IMR-90 (cell line): Measurements from ENCODE around the gene NUDCD3. TPM values are rescaled to one million over a fixed set of nuclear protein-coding genes. Genes with fewer than 3 reads are reported as not detected.

Experiments used
- ATAC-seq: fragments of 200-7000 bp; cut with Tn5 transposase; 2 replicates; pipeline ENCODE4 v1.9.1; 2020; ENCODE audit warnings: low read depth, mild to moderate bottlenecking, moderate library complexity
- BruUV-seq: library from RNA; stranded (reverse); fragments of 400-500 nt; replicated peaks from 2 replicates; lab custom pipeline; 2021; lab: Mats Ljungman, UMichigan
- CTCF ChIA-PET: fragments of 300-600 bp; formaldehyde crosslinking; extraction: SDS; loops from one replicate; lab custom pipeline; 2021; ENCODE audit warnings: antibody characterized with exemption; lab: Yijun Ruan, JAX
- POLR2A ChIA-PET: fragments of 300-600 bp; sonication (Branson Sonifier 250); formaldehyde crosslinking; loops from one replicate; lab custom pipeline; 2022; ENCODE audit warnings: antibody characterized with exemption; ENCODE audit not compliant: unreplicated experiment; lab: Charles Lee
- DNase-seq: peaks from one replicate; pipeline ENCODE4 v3.0.0; 2013
- H2AFZ ChIP-seq: replicated peaks from 2 replicates; pipeline ENCODE3; 2013; ENCODE audit warnings: low read length, mild to moderate bottlenecking; ENCODE audit not compliant: poor library complexity
- H2AK5ac ChIP-seq: 2 replicates; pipeline ENCODE4 v1.6.1; 2013; ENCODE audit warnings: low read depth, low read length, inconsistent platforms
- H2AK9ac ChIP-seq: replicated peaks from 2 replicates; pipeline ENCODE3; 2013; ENCODE audit warnings: mild to moderate bottlenecking, low read depth, low read length, moderate library complexity; ENCODE audit not compliant: poor library complexity
- H2BK120ac ChIP-seq: 2 replicates; pipeline ENCODE4 v1.6.1; 2013; ENCODE audit warnings: low read depth, low read length, inconsistent platforms
- H2BK15ac ChIP-seq: 3 replicates; pipeline ENCODE4 v1.6.1; 2013; ENCODE audit warnings: low read depth, low read length, inconsistent platforms
- H2BK20ac ChIP-seq: 2 replicates; pipeline ENCODE4 v1.6.1; 2013; ENCODE audit warnings: low read depth, mild to moderate bottlenecking, inconsistent platforms, low read length, moderate library complexity
- H2BK5ac ChIP-seq: 2 replicates; pipeline ENCODE4 v1.6.1; 2013; ENCODE audit warnings: mild to moderate bottlenecking, low read depth, low read length, inconsistent platforms; ENCODE audit not compliant: poor library complexity, severe bottlenecking
- H3K14ac ChIP-seq: replicated peaks from 2 replicates; pipeline ENCODE4 v1.6.1; 2013; ENCODE audit warnings: low read depth, low read length, inconsistent platforms
- H3K18ac ChIP-seq: 2 replicates; pipeline ENCODE4 v1.6.1; 2013; ENCODE audit warnings: low read depth, low read length, control low read depth
- H3K23ac ChIP-seq: 2 replicates; pipeline ENCODE4 v1.6.1; 2013; ENCODE audit warnings: low read depth, low read length, inconsistent platforms
- H3K27ac ChIP-seq: 2 replicates; pipeline ENCODE4 v1.5.1; 2013; ENCODE audit warnings: mild to moderate bottlenecking, control low read depth, low read length; ENCODE audit not compliant: insufficient read depth
- H3K27me3 ChIP-seq: 2 replicates; pipeline ENCODE4 v1.6.1; 2013; ENCODE audit warnings: low read length; ENCODE audit not compliant: control insufficient read depth, insufficient read depth
- H3K36me3 ChIP-seq: 2 replicates; pipeline ENCODE4 v1.6.1; 2013; ENCODE audit warnings: low read length, mixed read lengths; ENCODE audit not compliant: control insufficient read depth, insufficient read depth
- H3K4ac ChIP-seq: 2 replicates; pipeline ENCODE4 v1.6.1; 2013; ENCODE audit warnings: low read depth, low read length, inconsistent platforms
- H3K4me1 ChIP-seq: 2 replicates; pipeline ENCODE4 v1.6.1; 2013; ENCODE audit warnings: low read length, mixed read lengths; ENCODE audit not compliant: control insufficient read depth, insufficient read depth
- H3K4me2 ChIP-seq: 2 replicates; pipeline ENCODE4 v1.6.1; 2013; ENCODE audit warnings: low read depth, mild to moderate bottlenecking, control low read depth, low read length, moderate library complexity
- H3K4me3 ChIP-seq: 2 replicates; pipeline ENCODE4 v1.5.1; 2013; ENCODE audit warnings: low read depth, mild to moderate bottlenecking, control low read depth, low read length, moderate library complexity; ENCODE audit not compliant: insufficient read depth
- H3K56ac ChIP-seq: 2 replicates; pipeline ENCODE4 v1.6.1; 2013; ENCODE audit warnings: low read length, inconsistent platforms; ENCODE audit not compliant: insufficient read depth; ENCODE audit errors: extremely low read depth
- H3K79me1 ChIP-seq, 2 experiments: 2 replicates each; pipeline ENCODE4 v1.6.1; 2013; ENCODE audit warnings: low read length in 2 of 2, inconsistent platforms in 1 of 2, low read depth in 1 of 2
- H3K9ac ChIP-seq: 2 replicates; pipeline ENCODE4 v1.6.1; 2013; ENCODE audit warnings: low read depth, low read length, control low read depth
- H3K9me1 ChIP-seq: 2 replicates; pipeline ENCODE4 v1.6.1; 2013; ENCODE audit warnings: low read length, inconsistent platforms; ENCODE audit not compliant: insufficient read depth
- H3K9me3 ChIP-seq: 2 replicates; pipeline ENCODE4 v1.6.1; 2013; ENCODE audit warnings: low read length; ENCODE audit not compliant: control insufficient read depth, insufficient read depth
- H4K20me1 ChIP-seq: 2 replicates; pipeline ENCODE4 v1.6.1; 2013; ENCODE audit warnings: low read length, inconsistent platforms; ENCODE audit not compliant: insufficient read depth
- H4K5ac ChIP-seq: 2 replicates; pipeline ENCODE4 v1.6.1; 2013; ENCODE audit warnings: mild to moderate bottlenecking, low read depth, low read length, control low read depth
- H4K8ac ChIP-seq, 2 experiments: 2 replicates each; pipeline ENCODE4 v1.6.1; 2013; ENCODE audit warnings: low read depth in 2 of 2, low read length in 2 of 2, control low read depth in 1 of 2, inconsistent platforms in 1 of 2
- H4K91ac ChIP-seq: 2 replicates; pipeline ENCODE4 v1.6.1; 2013; ENCODE audit warnings: low read depth, low read length, inconsistent platforms; ENCODE audit not compliant: insufficient read depth
- BHLHE40 ChIP-seq: fragments of 150-350 bp; IDR thresholded peaks from 2 replicates; pipeline ENCODE4 v1.6.1; 2016; ENCODE audit warnings: mild to moderate bottlenecking, low read depth, low read length
- CTCF ChIP-seq: conservative IDR thresholded peaks from 2 replicates; pipeline ENCODE4 v1.5.1; 2012; ENCODE audit warnings: mild to moderate bottlenecking, low read depth, low read length, improper control_type of control experiment
- FOS ChIP-seq: fragments of 150-350 bp; IDR thresholded peaks from 2 replicates; pipeline ENCODE4 v1.6.1; 2016; ENCODE audit warnings: low read depth, low read length
- MAFK ChIP-seq: IDR thresholded peaks from 2 replicates; pipeline ENCODE4 v1.6.1; 2012; ENCODE audit warnings: low read depth, low read length, improper control_type of control experiment
- MAZ ChIP-seq: IDR thresholded peaks from 2 replicates; pipeline ENCODE4 v1.6.1; 2012; ENCODE audit warnings: low read depth, mild to moderate bottlenecking, low read length, improper control_type of control experiment, moderate library complexity, borderline replicate concordance
- MXI1 ChIP-seq: IDR thresholded peaks from 2 replicates; pipeline ENCODE4 v1.6.1; 2012; ENCODE audit warnings: low read depth, mild to moderate bottlenecking, low read length, moderate library complexity, borderline replicate concordance
- NFE2L2 ChIP-seq: fragments of 150-350 bp; IDR thresholded peaks from 2 replicates; pipeline ENCODE4 v1.6.1; 2016; ENCODE audit warnings: low read depth, mild to moderate bottlenecking, low read length
- RAD21 ChIP-seq: IDR thresholded peaks from 2 replicates; pipeline ENCODE4 v1.6.1; 2012; ENCODE audit warnings: low read length, improper control_type of control experiment
- RCOR1 ChIP-seq: IDR thresholded peaks from 2 replicates; pipeline ENCODE4 v1.6.1; 2012; ENCODE audit warnings: mild to moderate bottlenecking, low read length, improper control_type of control experiment; ENCODE audit not compliant: insufficient replicate concordance
- RFX5 ChIP-seq: IDR thresholded peaks from 2 replicates; pipeline ENCODE4 v1.8.0; 2012; ENCODE audit warnings: low read depth, mild to moderate bottlenecking, low read length, moderate library complexity
- SMC3 ChIP-seq: fragments of 150-350 bp; IDR thresholded peaks from 2 replicates; pipeline ENCODE4 v1.6.1; 2016; ENCODE audit warnings: low read depth, mild to moderate bottlenecking, antibody characterized with exemption, low read length, moderate library complexity
- USF2 ChIP-seq: fragments of 150-350 bp; IDR thresholded peaks from 2 replicates; pipeline ENCODE4 v1.6.1; 2017; ENCODE audit warnings: mild to moderate bottlenecking, antibody characterized with exemption, low read length, low read depth
- WGBS, 2 experiments: methylation state at CpG; one replicate each; pipeline versions ENCODE4 v1.1.5 to v1.1.7; 2013; ENCODE audit warnings: missing lambda C conversion rate in 2 of 2; ENCODE audit not compliant: insufficient read length in 1 of 2; ENCODE audit errors: extremely low coverage in 2 of 2; 5-methylcytosine and 5-hydroxymethylcytosine counted together
- dilution Hi-C: fragments of 300-500 bp; cut with HindIII; formaldehyde crosslinking; loops from one replicate; pipeline ENCODE4 v1.14.3; 2018; ENCODE audit warnings: low sequenced_read_pairs; ENCODE audit not compliant: unreplicated experiment
- in situ Hi-C: fragments of 300-500 bp; cut with MboI; formaldehyde crosslinking; loops from 3 replicates; pipeline ENCODE4 v1.14.3; 2019; ENCODE audit warnings: low sequenced_read_pairs, inconsistent platforms, mixed read lengths
- intact Hi-C: fragments of 100-400 bp; cut with micrococcal nuclease; formaldehyde crosslinking; loops from 2 replicates; pipeline ENCODE4 v1.10.0; 2022
- polyA plus RNA-seq, 3 experiments: library from polyadenylated mRNA; depleted of rRNA; stranded (reverse); fragments of >200 nt; gene quantifications; 2 replicates each; pipeline ENCODE4 v1.2.3, GENCODE V29; 2012; ENCODE audit warnings: low replicate concordance in 1 of 3
- total RNA-seq: library from RNA; depleted of rRNA; stranded (reverse); fragments of >200 nt; gene quantifications from 2 replicates; pipeline ENCODE4 v1.2.3, GENCODE V29; 2012

Gene NUDCD3
- total and polyA plus RNA-seq, 2 of the 4 experiments (the other 2 are of a cell fraction): 49.5 to 76.0 TPM

- no peak for TF ChIP-seq SMC3
Measured at GRCh38 chr7:44380189-44380830, 110.1 kb downstream of the NUDCD3 start (continued).

GRCh38 chr7:44379366-44380188 lies 110.9 kb downstream of the NUDCD3 start:
- H2BK120ac ChIP-seq: peak overlapping the region; percentile 95
- peak overlapping the region; percentile 47 for H2AFZ ChIP-seq
- peaks cover 9% of the 10 kb centered on the region; the same call in 1 of the 2 replicates for H4K20me1 ChIP-seq
- DNase-seq: peak; percentile 17
- peaks cover 0 to 52% of the 10 kb centered on the region in 2 experiments; a peak in 2 of 4 replicates for H3K79me1 ChIP-seq
- ChIA-PET CTCF (no interaction called here), POLR2A (no interaction called here)
- H3K27ac ChIP-seq: peak overlapping the region; percentile 24; the same call in 1 of the 2 replicates
- no peak for TF ChIP-seq MXI1
- no peak for TF ChIP-seq FOS
- no peak for TF ChIP-seq RAD21
- no peak for TF ChIP-seq RCOR1
- no peak for TF ChIP-seq BHLHE40
- no peak for TF ChIP-seq CTCF
- no peak for TF ChIP-seq USF2
- TF ChIP-seq MAFK: no peak
- no peak for TF ChIP-seq MAZ
- no peak for TF ChIP-seq RFX5
- TF ChIP-seq NFE2L2: no peak
- peak overlapping the region; percentile 92 for H3K4ac ChIP-seq
- H3K4me1 ChIP-seq: peaks cover 54% of the 10 kb centered on the region
- dilution Hi-C loops (no loop called here), in situ Hi-C loops (no loop called here), intact Hi-C loops (no loop called here)
- H4K8ac ChIP-seq: peak overlapping the region; percentile 22 to 87
- peak overlapping the region; percentile 95 for H3K14ac ChIP-seq
- H3K56ac ChIP-seq: no peak overlapping the region
- H3K4me2 ChIP-seq: no peak overlapping the region
- 75% methylated on average over 6 of the region's 12 CpGs; no CpG with 5 or more reads in 1 of the 2 experiments for WGBS, 2 experiments
- no peaks in the 10 kb centered on the region for H3K9me3 ChIP-seq
- no peaks in the 10 kb centered on the region for H3K27me3 ChIP-seq
- H3K4me3 ChIP-seq: no peak overlapping the region
- peak overlapping the region; percentile 99 for H2AK5ac ChIP-seq
- no TSS peak for BruUV-seq
- peak overlapping the region; percentile 48; the same call in 2 of the 3 replicates for H2BK15ac ChIP-seq
- peak overlapping the region; percentile 58; the same call in 1 of the 2 replicates for H3K23ac ChIP-seq
- peak overlapping the region; percentile 77 for H2BK5ac ChIP-seq
- peak overlapping the region; percentile 3; the same call in 1 of the 2 replicates for H4K5ac ChIP-seq
- ATAC-seq: 0 out of 2 replicates have a peak, but pooled peaks have one; percentile 10
- no peak overlapping the region for H3K9ac ChIP-seq
- H2AK9ac ChIP-seq: peak overlapping the region; percentile 21
- H4K91ac ChIP-seq: peak overlapping the region; percentile 84
- H3K18ac ChIP-seq: peak overlapping the region; percentile 43; the same call in 1 of the 2 replicates
- H2BK20ac ChIP-seq: peak overlapping the region; percentile 91
- H3K9me1 ChIP-seq: peaks cover 71% of the 10 kb centered on the region
- H3K36me3 ChIP-seq: peaks cover 2% of the 10 kb centered on the region; the same call in 1 of the 2 replicates
